Thoracic aorta (tissue), 2 donors: ENCODE results near the gene PMIS2. TPM values are rescaled to one million over a fixed set of nuclear protein-coding genes. Genes with fewer than 3 reads are reported as not detected.

Source experiments
- ATAC-seq: fragments of 150-250 bp; one replicate; pipeline ENCODE4 v1.8.0; 2017; ENCODE audit warnings: low read depth; ENCODE audit not compliant: insufficient number of reproducible peaks, low FRiP score
- DNase-seq: peaks from one replicate; pipeline ENCODE4 v3.0.0-alpha.2; 2020; ENCODE audit warnings: low spot score
- H3K27ac ChIP-seq, 2 donors: fragments of 200-600 bp; sonication (generic); 1 replicate in 1 of 2; 2 replicates in 1 of 2; pipeline ENCODE4 v1.5.1; 2016; ENCODE audit warnings: mild to moderate bottlenecking in 2 of 2, moderate library complexity in 2 of 2
- H3K27me3 ChIP-seq: fragments of 200-600 bp; sonication (generic); replicated peaks from 2 replicates; pipeline ENCODE4 v1.6.0; 2016; ENCODE audit warnings: mild to moderate bottlenecking; ENCODE audit not compliant: insufficient read depth
- H3K36me3 ChIP-seq: fragments of 200-600 bp; sonication (generic); one replicate; pipeline ENCODE4 v1.5.1; 2016
- H3K4me1 ChIP-seq, 2 donors: fragments of 200-600 bp; sonication (generic); 1 replicate in 1 of 2; 2 replicates in 1 of 2; pipeline versions ENCODE4 v1.5.1 to v1.6.0; 2016; ENCODE audit warnings: low read depth in 2 of 2, mild to moderate bottlenecking in 1 of 2; ENCODE audit not compliant: control insufficient read depth in 1 of 2
- H3K4me3 ChIP-seq: fragments of 200-600 bp; sonication (generic); 2 replicates; pipeline ENCODE4 v1.5.1; 2016; ENCODE audit warnings: mild to moderate bottlenecking
- H3K9me3 ChIP-seq: fragments of 200-600 bp; sonication (generic); 2 replicates; pipeline ENCODE4 v1.5.1; 2016
- CTCF ChIP-seq: fragments of 200-600 bp; sonication (generic); IDR thresholded peaks from one replicate; pipeline ENCODE4 v1.5.1; 2019; ENCODE audit warnings: antibody characterized with exemption
- total RNA-seq, 2 donors: library from RNA; depleted of rRNA; stranded (reverse); fragments of >200 nt; gene quantifications; one replicate each; pipeline versions ENCODE4 v1.1.0 to v1.2.3, GENCODE V29; 2016

The PMIS2 gene
- total RNA-seq, 2 donors from 2014 or later, result not detected

DNA sequence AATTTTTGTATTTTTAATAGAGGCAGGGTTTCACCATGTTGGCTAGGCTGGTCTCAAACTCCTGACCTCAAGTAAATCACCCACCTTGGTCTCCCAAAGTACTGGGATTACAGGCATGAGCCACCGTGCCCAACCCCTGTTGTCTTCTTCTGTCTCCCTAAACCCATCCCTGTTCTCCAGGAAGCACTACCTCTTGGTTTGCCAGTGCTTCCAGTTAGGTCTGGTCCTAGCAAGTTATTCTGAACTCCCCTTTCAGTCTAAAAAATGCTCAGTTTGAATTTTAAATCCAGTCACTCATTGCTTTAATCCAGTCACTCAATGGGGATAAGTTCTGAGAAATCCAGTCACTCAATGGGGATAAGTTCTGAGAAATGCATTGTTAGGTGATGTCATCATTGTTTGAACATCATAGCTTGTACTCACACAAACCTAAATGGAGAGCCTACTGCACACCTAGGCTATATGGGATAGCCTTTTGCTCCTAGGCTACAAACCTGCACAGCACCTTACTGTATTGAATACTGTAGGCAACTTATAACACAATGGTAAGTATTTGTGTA lies 14.5 kb upstream of the PMIS2 start:
- no peaks in the 10 kb centered on the region for H3K27me3 ChIP-seq
- DNase-seq, result no peak
- ATAC-seq, result no peak
- no peaks in the 10 kb centered on the region for H3K4me1 ChIP-seq
- H3K9me3 ChIP-seq, result peaks cover 11% of the 10 kb centered on the region
- no peaks in the 10 kb centered on the region for H3K36me3 ChIP-seq
- H3K4me3 ChIP-seq, result no peak overlapping the region
- H3K27ac ChIP-seq, result no peak overlapping the region
- no peak for TF ChIP-seq CTCF

DNA sequence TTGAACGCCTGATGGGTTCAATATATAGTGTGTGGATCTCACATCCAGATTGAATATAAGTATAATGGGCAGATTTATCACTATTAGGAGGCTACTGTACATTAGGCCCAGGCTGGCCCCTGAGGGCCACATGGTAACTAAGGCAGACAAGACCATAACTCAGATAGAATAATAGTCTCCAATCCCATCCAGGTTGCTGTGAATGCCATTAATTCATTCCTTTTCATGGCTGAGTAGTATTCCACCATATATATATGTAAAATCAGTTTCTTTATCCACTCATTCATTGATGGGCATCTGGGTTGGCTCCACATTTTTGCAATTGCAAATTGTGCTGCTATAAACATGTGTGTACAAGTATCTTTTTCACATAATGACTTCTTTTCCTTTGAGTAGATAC lies 8.1 kb upstream of the PMIS2 start:
- DNase-seq (no peak), ATAC-seq (no peak)
- Histone ChIP-seq H3K4me3 (no peak overlapping the region), H3K27ac (no peak overlapping the region), H3K4me1 (no peaks in the 10 kb centered on the region), H3K9me3 (peaks cover 19% of the 10 kb centered on the region), H3K27me3 (no peaks in the 10 kb centered on the region), H3K36me3 (no peaks in the 10 kb centered on the region)
- TF ChIP-seq CTCF, result no peak

DNA sequence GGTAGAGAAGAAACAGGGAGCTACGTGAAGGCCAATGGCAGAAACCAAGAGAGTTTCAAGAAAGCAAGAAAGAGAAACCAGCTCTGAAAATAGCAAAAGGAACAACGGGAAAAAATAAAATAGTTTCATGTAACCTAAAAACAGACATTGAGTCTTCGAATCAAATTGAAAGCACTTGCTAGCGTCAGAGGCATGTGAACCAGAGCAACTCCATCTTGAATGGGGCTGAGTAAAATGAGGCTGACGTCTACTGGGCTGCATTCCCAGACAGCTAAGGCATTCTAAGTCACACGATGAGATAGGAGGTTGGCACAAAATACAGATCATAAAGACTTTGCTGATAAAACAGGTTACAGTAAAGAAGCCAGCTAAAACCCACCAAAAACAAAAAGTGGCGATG lies 7.3 kb upstream of the PMIS2 start:
- H3K4me1 ChIP-seq, result no peaks in the 10 kb centered on the region
- H3K27me3 ChIP-seq, result no peaks in the 10 kb centered on the region
- TF ChIP-seq CTCF, result no peak
- no peaks in the 10 kb centered on the region for H3K36me3 ChIP-seq
- ATAC-seq, result no peak
- peaks cover 19% of the 10 kb centered on the region for H3K9me3 ChIP-seq
- no peak for DNase-seq
- no peak overlapping the region for H3K4me3 ChIP-seq
- no peak overlapping the region for H3K27ac ChIP-seq

DNA sequence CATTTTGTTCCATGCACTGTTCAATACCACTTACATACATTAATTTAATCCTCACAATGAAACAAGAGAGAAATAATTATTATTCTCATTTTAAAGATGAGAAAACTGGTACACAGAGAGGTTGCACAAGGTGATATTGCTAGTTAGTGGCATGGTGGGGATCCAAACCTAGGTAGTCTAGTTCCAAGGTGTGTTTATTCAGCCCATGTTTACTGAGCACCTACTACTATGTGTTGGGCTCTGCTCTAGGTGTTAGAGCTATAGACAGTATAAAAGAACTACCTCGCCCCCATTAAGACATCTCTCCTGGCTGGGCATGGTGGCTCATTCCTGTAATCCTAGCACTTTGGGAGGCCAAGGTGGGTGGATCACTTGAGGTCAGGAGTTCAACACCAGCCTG lies 3.2 kb upstream of the PMIS2 start:
- no peak for TF ChIP-seq CTCF
- ATAC-seq, result no peak
- no peaks in the 10 kb centered on the region for H3K4me1 ChIP-seq
- no peaks in the 10 kb centered on the region for H3K9me3 ChIP-seq
- H3K27me3 ChIP-seq, result no peaks in the 10 kb centered on the region
- no peak for DNase-seq
- no peak overlapping the region for H3K27ac ChIP-seq
- no peak overlapping the region for H3K4me3 ChIP-seq
- no peaks in the 10 kb centered on the region for H3K36me3 ChIP-seq

GRCh38 chr19:35587321-35587720 lies 1.3 kb downstream of the PMIS2 start:
- Histone ChIP-seq H3K9me3 (no peaks in the 10 kb centered on the region), H3K4me3 (no peak overlapping the region), H3K36me3 (no peaks in the 10 kb centered on the region), H3K4me1 (no peaks in the 10 kb centered on the region), H3K27me3 (no peaks in the 10 kb centered on the region), H3K27ac (no peak overlapping the region)
- ATAC-seq (no peak), DNase-seq (no peak)
- no peak for TF ChIP-seq CTCF
